ENCODE data around the gene ZNF182.
"Not testable (repeated sequence)": the region's sequence is repeated elsewhere in the genome, so short reads cannot be mapped to it uniquely, and the experiment has no call there.

Gene ZNF182

GRCh38 chrX:48003758-48004457 lies at the start of gene ZNF182:
TSS of gene ZNF182 (minus strand) at chrX:48003989. CDS start at chrX:48002609, 1,380 bp downstream.
- peak; percentile 96 for DNase-seq

DNA sequence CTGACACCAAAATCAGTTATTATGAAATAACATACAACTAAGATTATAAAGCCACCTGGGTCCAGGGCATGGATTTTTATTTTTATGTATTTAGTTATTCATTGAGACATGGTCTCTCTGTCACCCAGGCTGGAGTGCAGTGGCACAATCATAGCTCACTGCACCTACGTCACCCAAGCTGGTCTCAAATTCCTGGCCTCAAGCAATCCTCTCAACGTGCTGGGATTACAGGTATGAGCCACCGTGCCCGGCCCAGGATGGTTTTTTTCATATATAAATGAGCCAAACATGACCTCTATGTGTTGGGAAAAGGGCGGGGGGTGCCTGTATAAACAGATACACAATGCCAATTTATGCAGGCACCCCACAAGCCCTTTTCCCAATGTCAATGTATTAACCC lies 43.1 kb upstream of the ZNF182 start:
- DNase-seq: no peak

DNA sequence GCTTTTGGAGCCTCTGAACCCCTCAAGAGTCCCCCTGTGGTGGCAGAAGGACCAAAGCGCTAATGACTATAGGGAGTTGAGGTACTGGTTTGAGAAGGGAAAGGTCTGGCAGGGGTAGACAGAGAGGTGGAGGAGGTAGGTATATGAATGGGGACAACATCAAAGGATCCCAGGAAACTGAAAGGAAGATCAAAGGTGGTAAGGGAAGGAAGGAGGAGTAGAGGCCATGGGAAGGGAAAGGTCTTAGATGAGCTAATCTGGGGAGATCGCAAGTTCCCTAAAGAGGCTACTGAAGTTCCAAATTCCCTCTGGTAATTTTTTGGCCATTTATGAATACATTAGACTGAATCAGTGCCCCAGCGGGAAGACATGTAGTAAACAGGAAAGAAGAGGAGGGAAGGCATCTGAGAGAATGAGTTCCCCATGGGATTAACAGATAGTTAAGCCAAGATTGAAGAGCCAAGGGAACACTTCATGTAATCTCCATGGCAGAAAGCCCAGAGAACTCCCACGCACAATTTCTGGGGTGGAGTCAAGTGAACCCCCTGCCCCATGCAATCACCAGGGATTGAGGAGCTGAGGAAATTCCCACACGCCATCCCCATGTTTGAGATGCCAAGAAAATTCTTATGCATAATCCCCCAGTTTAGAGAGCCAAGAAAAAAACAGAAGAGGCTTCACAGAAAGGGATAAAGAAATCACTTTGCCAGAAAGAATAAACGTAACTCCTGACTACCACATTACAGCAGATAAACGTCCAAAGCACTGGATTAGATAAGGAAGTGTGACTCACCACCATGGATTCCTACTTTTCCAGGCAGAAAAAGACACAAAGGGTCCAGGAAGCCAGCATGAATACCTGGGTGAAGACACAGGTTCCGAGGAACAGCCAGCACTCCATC lies 41.9 kb upstream of the ZNF182 start:
- DNase-seq: no peak

DNA sequence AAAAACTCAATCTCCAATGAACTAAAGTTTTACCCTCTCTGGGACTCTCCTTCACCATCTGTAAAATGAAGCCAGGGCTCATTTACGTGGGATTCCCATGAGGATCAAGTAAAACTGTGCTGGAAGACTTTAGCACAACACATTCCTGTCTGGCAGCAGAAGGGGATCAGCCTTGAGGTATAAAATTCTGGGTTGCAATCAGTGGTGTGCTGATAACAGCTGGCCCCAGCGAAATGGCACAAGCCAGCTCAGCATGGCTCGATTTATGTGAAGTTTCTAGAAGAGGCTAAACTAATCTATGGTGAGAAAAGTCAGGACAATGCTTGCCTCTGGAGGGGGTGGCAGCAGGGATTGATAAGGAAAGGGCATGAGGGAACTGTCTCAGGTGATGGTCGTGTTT lies 39.3 kb upstream of the ZNF182 start:
- no peak for DNase-seq

DNA sequence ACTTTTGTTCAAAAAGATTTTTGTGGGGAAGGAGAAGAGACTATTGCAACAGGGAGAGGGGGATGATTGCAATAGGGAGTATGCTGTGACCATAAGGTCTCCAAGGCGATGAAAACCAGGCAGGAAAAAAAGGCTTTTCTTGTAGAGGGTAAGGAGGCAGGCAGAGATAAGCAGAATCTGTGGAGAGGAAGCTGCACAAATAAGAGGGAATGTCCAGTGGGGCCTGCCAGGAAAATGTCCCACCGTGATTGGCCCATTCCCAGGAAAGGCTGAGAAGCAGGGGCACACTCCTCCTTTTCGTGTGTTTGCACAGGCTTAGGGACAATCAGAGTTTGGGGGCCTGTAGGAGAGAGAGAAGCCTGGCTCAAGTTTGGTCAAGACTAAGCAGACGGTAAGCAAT lies 32.1 kb upstream of the ZNF182 start:
- no peak for DNase-seq

DNA sequence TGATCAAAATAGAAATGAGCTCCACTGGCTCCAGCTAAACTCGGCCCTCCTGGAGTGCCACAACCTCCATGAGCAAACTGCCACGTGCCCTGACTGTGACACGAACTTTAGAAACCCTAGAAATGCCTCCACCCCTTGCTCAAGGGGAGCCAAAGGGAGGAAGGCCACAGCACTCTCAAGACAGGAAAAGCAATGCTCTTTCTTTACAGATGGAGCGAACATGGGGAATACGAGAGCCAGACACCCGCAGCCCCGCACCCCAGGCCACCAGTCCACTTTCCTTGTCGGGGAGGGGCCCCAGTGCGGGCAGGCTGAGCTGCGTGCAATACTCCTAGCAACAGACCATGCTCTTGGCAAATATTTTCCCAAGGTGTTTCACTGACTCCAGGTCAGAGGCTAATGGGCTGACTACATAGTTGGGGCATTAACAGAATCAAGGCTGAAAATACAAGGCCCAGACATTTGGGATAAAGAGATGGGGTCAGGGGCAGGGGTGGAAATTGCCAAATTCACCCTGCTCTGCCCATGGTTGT lies 26.9 kb upstream of the ZNF182 start:
- not testable (repeated sequence) for DNase-seq

DNA sequence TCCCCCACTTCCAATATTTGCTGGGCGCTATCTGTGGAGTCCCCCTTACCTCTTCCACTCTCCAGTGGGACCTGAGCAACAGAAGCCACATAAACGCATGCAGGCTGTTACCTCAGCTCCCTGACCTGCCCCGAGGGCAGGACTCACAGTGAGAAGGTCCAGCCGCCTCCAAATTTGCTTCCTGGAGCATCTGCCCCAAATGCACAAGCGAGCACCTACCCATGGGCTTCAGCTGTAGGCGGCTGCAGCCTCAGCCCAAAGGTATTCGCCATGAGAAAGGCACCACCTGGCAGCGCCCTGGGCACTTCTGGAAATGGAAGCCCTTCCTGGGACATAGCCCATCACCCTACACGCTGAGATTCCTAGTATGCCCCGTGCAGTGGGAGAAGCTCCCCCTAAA lies 26.4 kb upstream of the ZNF182 start:
- no peak for DNase-seq

GRCh38 chrX:48028091-48028490 lies 24.3 kb upstream of the ZNF182 start:
- DNase-seq: no peak

DNA sequence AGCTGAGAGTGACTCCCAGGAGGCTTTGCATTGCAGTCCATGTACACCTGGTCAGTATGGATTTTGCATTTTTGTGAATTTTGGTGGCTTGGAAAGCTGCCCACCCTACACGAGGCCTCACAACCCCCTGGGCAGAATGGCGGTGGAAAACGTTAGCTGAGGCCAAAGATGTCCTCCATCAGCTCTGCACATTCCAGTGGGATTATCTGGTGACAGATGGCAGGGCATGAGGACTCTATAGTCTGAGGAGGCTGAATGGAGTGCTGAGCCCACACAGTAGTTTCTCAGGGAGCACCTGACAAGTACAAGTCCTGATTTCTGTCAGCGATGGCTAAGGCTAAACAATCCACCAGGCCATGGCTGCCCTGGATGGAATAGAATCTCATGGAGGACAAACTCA lies 23.8 kb upstream of the ZNF182 start:
- DNase-seq: not testable (repeated sequence)

DNA sequence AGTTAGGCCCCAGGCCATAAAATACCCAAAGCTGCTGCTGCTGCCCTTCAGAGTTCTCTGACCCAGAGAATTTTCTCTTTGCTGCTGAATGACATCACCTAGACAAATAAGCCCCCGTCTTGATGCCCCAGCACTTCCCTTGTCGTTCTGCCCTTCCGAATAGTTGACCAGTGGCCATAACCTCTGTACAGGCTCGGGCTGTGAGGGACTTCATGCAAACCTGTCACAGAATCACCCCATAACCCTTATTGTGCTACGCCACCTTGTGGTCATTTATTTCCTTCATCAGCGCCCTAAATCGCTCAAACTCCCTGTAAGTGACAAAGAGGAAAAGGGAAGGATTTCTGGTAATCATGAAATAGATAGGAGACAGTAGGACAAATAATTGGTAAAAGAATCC lies 21.8 kb upstream of the ZNF182 start:
- DNase-seq: peak; percentile 69

- DNase-seq: no peak
These were observed 18.9 kb upstream of the ZNF182 start for GRCh38 chrX:48022738-48023137.

DNA sequence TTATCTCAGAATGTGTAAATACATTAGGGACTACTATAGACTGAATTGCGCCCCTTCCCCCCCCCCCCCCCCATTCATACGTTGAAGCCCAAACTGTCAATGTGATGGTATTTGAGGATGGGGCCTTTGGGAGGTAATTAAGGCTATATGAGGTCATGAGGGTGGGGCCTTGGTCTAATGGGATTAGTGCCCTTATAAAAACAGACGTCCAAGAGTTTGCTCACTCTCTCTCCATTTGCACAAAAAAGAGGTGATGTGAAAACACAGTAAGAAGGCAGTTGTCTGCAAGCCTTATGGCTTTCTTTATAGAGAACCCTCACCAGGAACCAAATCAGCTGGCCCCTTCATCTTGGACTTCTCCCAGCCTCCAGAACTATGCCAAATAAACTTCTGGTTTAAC lies 18.3 kb upstream of the ZNF182 start:
- no peak for DNase-seq

GRCh38 chrX:48021026-48021900 lies 17.5 kb upstream of the ZNF182 start:
- DNase-seq: peak; percentile 84

- DNase-seq: not testable (repeated sequence)
These were observed 16.7 kb upstream of the ZNF182 start for GRCh38 chrX:48020472-48020871.

- DNase-seq: not testable (repeated sequence)
These were observed 16.1 kb upstream of the ZNF182 start for GRCh38 chrX:48019892-48020291.

DNA sequence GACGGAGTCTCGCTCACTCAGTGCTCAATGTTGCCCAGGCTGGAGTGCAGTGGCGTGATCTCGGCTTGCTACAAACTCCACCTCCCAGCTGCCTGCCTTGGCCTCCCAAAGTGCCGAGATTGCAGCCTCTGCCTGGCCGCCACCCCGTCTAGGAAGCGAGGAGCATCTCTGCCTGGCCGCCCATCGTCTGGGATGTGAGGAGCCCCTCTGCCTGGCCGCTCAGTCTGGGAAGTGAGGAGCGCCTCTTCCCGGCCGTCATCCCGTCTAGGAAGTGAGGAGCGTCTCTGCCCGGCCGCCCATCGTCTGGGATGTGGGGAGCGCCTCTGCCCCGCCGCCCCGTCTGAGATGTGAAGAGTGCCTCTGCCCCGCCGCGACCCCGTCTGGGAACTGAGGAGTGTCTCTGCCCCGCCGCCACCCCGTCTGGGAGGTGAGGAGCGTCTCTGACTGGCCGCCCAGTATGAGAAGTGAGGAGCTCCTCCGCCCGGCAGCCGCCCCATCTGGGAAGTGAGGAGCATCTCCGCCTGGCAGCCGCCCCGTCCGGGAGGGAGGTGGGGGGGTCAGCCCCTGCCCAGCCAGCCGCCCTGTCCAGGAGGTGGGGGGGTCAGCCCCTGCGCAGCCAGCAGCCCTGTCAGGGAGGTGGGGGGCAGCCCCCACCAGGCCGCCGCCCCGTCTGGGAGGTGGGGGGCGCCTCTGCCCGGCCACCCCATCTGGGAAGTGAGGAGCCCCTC lies 13.0 kb upstream of the ZNF182 start:
- not testable (repeated sequence) for DNase-seq

DNA sequence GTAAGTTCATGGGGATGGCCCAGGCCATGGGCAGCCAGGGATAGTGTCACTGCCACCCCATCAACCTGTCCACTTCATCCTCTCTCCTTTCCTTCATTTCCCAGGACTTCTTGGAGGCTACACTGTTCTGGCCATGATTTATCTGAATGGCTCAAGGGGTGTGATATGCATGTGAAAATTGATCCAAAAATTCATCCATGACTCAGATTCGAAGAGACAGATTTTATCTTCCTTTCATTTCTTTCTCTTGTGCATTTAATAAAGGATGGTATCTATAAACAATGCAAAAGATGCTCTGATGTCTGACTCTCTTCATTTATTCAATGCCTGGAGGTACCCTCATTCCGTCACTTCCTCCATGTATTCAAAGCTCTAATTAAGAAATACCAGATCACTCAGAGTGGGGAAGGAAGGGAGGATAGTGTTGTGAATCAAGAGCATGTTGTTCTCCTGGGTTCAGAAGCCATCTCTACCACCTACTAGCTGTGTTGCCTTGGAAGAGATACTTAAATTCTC lies 5.7 kb upstream of the ZNF182 start:
- DNase-seq: not testable (repeated sequence)

DNA sequence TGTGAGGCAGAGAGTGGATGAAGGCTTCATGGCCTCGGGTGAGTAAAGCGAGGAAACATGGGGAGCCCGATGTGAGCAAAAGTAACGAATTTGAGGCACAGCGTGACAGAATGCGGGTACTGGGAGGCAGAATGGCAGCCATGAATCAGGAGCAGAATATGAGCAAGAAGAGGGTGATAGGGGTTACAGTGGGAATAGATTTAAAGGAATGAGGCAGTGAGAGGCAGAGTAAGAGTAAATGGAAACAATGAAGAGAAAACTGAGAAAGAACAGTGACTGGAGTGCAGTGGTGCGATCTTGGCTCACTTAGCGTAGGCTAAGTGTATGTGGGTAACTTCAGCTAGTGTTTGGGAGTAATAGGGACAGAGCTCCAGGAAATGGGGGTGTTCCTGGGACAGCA lies 2.9 kb upstream of the ZNF182 start, which contains the start of gene SPACA5:
TSS of gene SPACA5 (plus strand) at position 301 of the 400 bp plus-strand sequence. CDS start 815 bp downstream, outside the sequence.
- DNase-seq: not testable (repeated sequence)

DNA sequence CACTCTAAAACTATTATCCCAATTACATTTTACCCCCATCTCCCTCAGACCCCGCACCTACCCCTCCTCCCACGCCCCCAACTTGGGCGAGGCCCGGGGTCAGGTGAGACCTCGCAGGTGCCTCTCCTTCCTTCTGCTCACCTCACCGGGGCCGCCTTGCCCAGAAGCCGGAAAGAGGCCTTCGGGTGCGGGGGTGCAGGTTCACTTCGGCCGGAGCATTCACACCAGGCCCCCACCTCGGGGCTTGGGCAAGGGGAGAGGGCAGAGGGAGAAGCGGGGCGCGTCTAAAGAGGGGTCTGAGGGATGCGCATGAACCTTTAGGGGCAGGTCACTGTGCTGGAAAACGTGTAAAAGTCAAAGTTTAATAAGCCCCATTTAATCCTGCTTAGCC lies 427 bp downstream of the ZNF182 start:
- peak; percentile 40 for DNase-seq

DNA sequence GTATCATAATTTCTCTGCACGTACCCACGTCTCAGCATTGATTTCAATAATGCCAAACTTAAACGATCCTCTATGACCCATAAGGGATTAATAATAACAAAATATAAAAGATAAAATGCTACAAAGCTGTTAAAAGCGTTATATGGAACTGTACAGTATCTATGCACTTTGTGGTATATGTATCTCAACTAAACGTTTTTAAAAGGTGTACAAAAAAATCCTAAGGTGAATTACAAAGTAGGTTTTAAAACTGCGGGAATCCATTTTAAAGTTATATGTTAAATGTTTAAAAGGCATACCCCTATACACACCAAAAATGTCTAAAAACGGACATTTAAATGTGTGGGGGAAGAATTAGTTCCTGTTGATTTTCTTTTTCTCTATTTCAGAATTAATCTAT lies 860 bp downstream of the ZNF182 start:
- no peak for DNase-seq

DNA sequence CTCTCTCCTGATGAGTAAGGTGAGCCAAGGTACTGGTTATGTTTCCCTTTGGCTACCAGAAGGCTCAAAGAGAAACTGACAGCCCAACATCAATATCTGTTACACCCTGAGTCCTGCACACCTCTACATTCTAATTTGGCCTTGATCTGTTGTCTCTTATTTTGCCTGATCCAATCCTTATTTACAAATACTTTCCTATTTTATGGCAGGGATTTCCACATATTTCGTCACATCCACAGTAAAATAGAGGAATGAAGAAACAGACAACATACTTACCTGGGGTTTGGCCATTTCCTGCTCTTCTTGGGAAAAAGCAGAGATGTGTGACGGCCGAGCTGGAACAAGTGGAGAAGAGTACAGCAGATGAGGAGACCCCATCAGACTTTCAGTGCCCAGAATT lies 1.5 kb downstream of the ZNF182 start:
- DNase-seq: no peak

DNA sequence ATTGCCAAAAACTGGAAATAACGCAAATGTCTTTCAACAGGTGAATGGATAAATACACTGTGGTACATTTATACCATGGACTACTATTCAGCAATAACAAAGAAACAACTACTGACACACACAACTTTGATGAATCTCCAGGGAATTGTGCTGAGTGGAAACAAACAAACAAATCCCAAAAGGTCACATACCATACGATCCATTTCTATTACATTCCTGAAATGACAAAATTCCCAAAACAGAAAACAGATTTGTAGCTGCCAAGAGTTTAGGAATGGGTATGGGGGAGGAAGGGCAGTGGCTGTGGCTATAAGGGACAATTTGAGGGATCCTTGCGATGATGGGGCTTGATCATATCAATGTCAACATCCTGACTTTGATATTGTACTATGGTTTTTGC lies 2.5 kb downstream of the ZNF182 start:
- DNase-seq: no peak
